Lower lobe of right lung (tissue), 2 donors: ENCODE measurements around the gene CCDC15. TPM values are rescaled to one million over a fixed set of nuclear protein-coding genes. Genes with fewer than 3 reads are reported as not detected.
A peak's percentile ranks its signal among the peaks of the same experiment; 100 is the strongest.
"Not testable (repeated sequence)": the region's sequence is repeated elsewhere in the genome, so short reads cannot be mapped to it uniquely, and the experiment has no call there.

Experiments used
- ATAC-seq, 2 donors: fragments of 200-7000 bp; cut with Tn5 transposase; one replicate each; pipeline ENCODE4 v1.9.1; 2020 to 2022; ENCODE audit warnings: mild to moderate bottlenecking in 2 of 2, moderate library complexity in 2 of 2
- DNase-seq: peaks from one replicate; pipeline ENCODE4 v3.0.0-alpha.2; 2020
- H3K27ac ChIP-seq: fragments of 200-600 bp; one replicate; pipeline ENCODE4 v1.8.0; 2022
- H3K27me3 ChIP-seq: fragments of 200-600 bp; one replicate; pipeline ENCODE4 v1.8.0; 2022; ENCODE audit warnings: low read depth
- H3K36me3 ChIP-seq: fragments of 200-600 bp; one replicate; pipeline ENCODE4 v1.8.0; 2022; ENCODE audit warnings: mild to moderate bottlenecking
- H3K4me1 ChIP-seq: fragments of 200-600 bp; one replicate; pipeline ENCODE4 v1.8.0; 2022
- H3K4me3 ChIP-seq: fragments of 200-600 bp; one replicate; pipeline ENCODE4 v1.8.0; 2022; ENCODE audit warnings: mild to moderate bottlenecking
- H3K9me3 ChIP-seq: fragments of 200-600 bp; one replicate; pipeline ENCODE4 v1.8.0; 2022
- intact Hi-C: fragments of 100-400 bp; cut with DNase I; formaldehyde crosslinking; loops from one replicate; pipeline ENCODE4 v1.11.0; 2022
- total RNA-seq: library from RNA; stranded (reverse); fragmentation: NEBNext Ultra II Directional; extraction: Animal tissue kit (Norgen Biotek cat#: 25700); gene quantifications from one replicate; pipeline ENCODE4 v1.2.1, GENCODE V29; 2021
- TF ChIP-seq, protein P1 (sequence below): fragments of 200-600 bp; IDR thresholded peaks from one replicate; pipeline ENCODE4 v1.8.0; 2022; ENCODE audit warnings: antibody characterized with exemption, mild to moderate bottlenecking
- donor health status: DM: no; HTN: yes; CAD: no; lungs with severe emphysema.

Gene CCDC15
- total RNA-seq, 1 donor from 2014 or later = 1.4 TPM

GRCh38 chr11:124950601-124951330, 3.2 kb upstream of the CCDC15 start:
- no peak for DNase-seq
- H3K36me3 ChIP-seq = no peaks in the 10 kb centered on the region
- no peak overlapping the region for H3K4me3 ChIP-seq
- no peak for ATAC-seq
- H3K4me1 ChIP-seq = peaks cover 13% of the 10 kb centered on the region
- H3K27me3 ChIP-seq = no peaks in the 10 kb centered on the region
- no peak overlapping the region for H3K27ac ChIP-seq
- no peaks in the 10 kb centered on the region for H3K9me3 ChIP-seq
- intact Hi-C loops = no loop called here
- TF ChIP-seq, protein P1, sequence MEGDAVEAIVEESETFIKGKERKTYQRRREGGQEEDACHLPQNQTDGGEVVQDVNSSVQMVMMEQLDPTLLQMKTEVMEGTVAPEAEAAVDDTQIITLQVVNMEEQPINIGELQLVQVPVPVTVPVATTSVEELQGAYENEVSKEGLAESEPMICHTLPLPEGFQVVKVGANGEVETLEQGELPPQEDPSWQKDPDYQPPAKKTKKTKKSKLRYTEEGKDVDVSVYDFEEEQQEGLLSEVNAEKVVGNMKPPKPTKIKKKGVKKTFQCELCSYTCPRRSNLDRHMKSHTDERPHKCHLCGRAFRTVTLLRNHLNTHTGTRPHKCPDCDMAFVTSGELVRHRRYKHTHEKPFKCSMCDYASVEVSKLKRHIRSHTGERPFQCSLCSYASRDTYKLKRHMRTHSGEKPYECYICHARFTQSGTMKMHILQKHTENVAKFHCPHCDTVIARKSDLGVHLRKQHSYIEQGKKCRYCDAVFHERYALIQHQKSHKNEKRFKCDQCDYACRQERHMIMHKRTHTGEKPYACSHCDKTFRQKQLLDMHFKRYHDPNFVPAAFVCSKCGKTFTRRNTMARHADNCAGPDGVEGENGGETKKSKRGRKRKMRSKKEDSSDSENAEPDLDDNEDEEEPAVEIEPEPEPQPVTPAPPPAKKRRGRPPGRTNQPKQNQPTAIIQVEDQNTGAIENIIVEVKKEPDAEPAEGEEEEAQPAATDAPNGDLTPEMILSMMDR = no peak

DNA sequence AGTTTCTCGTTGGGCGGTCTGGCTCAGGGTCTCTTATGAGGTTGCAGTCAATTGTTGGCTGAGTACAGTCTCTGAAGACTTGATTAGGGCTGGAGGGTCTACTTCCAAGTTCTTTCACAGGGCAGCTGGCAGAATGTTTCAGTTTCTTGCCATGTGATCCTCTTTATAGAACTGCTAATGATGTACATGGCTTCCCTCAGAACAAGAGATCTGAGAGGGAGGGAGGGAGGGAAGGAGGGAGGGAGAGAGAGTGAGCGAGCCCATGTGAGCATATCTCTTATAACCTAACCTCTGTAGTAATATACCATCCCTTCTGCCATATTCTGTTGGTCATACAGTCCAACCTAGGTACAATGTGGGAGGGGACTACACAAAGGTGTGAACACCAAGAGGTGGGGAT, 2.7 kb upstream of the CCDC15 start:
- DNase-seq (no peak), ATAC-seq (no peak)
- H3K4me1 ChIP-seq = peaks cover 13% of the 10 kb centered on the region
- no peak overlapping the region for H3K4me3 ChIP-seq
- H3K36me3 ChIP-seq = no peaks in the 10 kb centered on the region
- intact Hi-C loops = no loop called here
- no peak overlapping the region for H3K27ac ChIP-seq
- H3K9me3 ChIP-seq = no peaks in the 10 kb centered on the region
- H3K27me3 ChIP-seq = no peaks in the 10 kb centered on the region
- TF ChIP-seq, protein P1 = no peak

GRCh38 chr11:124954590-124954955, 571 bp downstream of the CCDC15 start:
- peaks cover 13% of the 10 kb centered on the region for H3K4me1 ChIP-seq
- H3K9me3 ChIP-seq = no peaks in the 10 kb centered on the region
- ATAC-seq (no peak), DNase-seq (no peak)
- no peaks in the 10 kb centered on the region for H3K27me3 ChIP-seq
- H3K4me3 ChIP-seq = peak overlapping the region; percentile 78
- TF ChIP-seq, protein P1 = no peak
- intact Hi-C loops = no loop called here
- peak overlapping the region; percentile 83 for H3K27ac ChIP-seq
- no peaks in the 10 kb centered on the region for H3K36me3 ChIP-seq

- Histone ChIP-seq H3K4me3 (no peak overlapping the region), H3K36me3 (no peaks in the 10 kb centered on the region), H3K27me3 (no peaks in the 10 kb centered on the region), H3K4me1 (peaks cover 13% of the 10 kb centered on the region), H3K27ac (no peak overlapping the region), H3K9me3 (no peaks in the 10 kb centered on the region)
- intact Hi-C loops = no loop called here
- TF ChIP-seq, protein P1 = no peak
- no peak for DNase-seq
- no peak for ATAC-seq
These were observed 1.0 kb downstream of the CCDC15 start for GRCh38 chr11:124955035-124955434.

DNA sequence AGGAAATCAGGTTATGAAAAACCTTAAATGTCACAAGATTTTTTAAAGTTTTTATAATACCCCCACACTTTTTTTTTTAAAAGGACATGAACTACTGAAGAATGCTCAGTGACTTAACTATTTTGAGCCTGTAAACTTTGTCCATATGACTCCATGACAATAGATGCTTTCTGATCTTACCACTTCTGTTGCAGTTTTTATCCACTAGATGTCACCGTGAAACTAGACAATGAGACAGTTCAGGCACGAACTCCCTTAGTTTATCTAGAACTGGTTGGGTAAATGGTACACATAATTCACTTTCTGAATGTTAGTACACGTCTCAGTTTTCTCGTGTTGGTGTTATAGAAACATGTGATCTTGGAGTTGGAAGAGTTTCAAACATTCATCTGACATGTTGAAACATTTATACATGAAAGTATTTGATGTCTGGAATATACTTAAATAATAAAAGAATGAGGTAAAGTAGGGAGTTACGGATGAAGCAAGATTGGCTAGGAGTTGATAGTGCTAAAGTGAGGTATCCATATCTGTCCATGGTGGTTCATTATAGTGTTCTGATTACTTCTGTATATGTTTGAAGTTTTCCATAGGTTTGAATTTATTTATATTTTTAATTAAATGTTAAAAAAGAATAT, 8.1 kb downstream of the CCDC15 start:
- ATAC-seq = peak; percentile 67 to 85
- Histone ChIP-seq H3K4me3 (no peak overlapping the region), H3K27ac (no peak overlapping the region), H3K27me3 (no peaks in the 10 kb centered on the region), H3K9me3 (no peaks in the 10 kb centered on the region), H3K36me3 (no peaks in the 10 kb centered on the region), H3K4me1 (no peaks in the 10 kb centered on the region)
- no peak for DNase-seq
- TF ChIP-seq, protein P1 = peak; percentile 71
- intact Hi-C loops = loop anchor here (5.0 kb wide), 1 partner anchor 180 kb away; no protein-coding TSS in a partner anchor

- not testable (repeated sequence) for DNase-seq
These were observed 14.2 kb downstream of the CCDC15 start for GRCh38 chr11:124968197-124968596.

More at GRCh38 chr11:124968197-124968596, 14.2 kb downstream of the CCDC15 start:
- H3K4me3 ChIP-seq, H3K27me3 ChIP-seq, ATAC-seq, H3K4me1 ChIP-seq, intact Hi-C loops, H3K9me3 ChIP-seq, H3K36me3 ChIP-seq, H3K27ac ChIP-seq: not testable (repeated sequence)
